GM21526 (cell line): ENCODE results near the gene AKR7A2.

Source experiments
- ATAC-seq: cut with Tn5 transposase; IDR thresholded peaks from one replicate; pipeline ENCODE4 v1.9.1; 2021; ENCODE audit warnings: moderate library complexity; ENCODE audit not compliant: unreplicated experiment, low FRiP score

AKR7A2 gene

DNA sequence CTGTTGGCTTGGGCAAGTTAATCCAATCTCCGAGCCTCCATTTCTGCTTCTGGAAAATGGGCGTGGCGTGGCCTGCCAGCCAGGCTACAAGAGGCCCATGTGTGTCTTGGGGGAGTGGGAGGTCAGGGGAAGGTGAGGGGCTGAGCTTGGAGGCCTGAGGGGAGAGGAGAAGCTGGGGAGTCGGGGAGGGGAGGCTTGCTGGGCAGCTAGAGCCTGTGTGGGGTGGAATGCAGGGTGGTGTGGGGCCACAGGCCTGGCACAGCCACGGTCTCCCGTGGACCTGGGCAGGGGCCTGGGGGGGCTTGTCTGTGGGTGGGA is 14.8 kb upstream of the AKR7A2 start:
- no peak for ATAC-seq

DNA sequence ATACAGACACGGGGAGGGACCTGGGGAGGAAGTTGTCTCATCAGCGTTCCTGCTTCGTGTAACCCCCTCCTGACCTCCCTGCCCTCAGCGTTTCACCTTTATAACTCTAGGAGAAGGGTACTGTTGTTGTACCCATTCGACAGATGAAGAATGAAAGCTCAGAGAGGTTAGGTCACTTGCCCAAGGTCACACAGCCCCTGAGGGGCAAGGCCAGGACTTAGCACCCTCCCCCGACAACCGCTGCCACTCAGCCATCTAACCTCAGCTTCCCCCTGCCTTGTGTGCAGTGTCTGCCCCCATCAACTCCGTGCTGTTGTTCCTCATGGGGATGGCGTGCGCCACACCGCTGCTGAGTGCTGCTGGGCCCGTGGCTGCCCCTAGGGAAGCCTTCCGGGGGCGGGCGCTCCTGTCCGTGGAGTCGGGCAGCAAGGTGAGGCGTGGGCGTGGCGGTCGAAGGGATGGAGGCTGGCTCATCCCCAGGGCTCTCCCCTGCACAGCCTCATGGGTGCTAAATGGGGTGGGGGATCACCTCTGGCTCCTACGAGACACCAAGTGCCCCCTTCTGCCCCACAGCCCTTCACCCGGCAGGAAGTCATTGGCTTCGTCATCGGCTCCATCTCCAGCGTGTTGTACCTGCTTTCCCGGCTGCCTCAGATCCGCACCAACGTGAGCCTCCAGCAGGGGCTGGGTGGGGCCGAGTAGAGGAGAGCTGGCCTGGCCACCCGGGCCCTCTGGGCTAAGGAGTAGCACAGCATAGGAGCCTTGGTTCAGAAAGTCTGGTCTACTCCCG is 14.2 kb upstream of the AKR7A2 start:
- no peak for ATAC-seq

DNA sequence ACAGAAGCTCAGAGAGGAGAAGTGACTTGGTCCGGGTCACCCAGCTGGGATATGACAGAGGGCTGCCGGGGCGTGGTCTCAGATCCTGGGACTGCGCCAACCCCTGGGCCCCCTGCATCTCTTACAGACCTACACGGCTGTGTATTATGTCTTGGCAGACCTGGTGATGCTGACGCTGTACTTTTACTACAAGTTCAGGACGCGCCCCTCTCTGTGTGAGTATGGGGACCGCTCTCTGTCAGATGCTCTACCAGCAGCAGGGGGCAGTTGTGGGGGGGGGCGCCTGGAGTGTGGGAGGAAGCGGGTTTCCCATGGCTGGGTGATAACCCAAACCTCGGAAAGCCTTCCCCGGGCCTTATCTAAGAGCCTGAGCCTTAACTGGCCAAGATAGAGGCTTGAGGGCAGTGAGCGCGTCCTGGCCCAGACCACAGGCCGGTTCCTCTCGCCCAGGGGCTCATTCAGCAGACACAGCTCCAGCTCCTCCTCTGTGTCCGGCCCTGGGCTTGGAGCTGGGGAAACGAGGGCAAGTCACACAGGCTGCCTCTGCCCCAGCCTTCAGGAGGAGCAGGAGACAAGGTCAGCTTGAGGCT is 13.5 kb upstream of the AKR7A2 start:
- no peak for ATAC-seq

DNA sequence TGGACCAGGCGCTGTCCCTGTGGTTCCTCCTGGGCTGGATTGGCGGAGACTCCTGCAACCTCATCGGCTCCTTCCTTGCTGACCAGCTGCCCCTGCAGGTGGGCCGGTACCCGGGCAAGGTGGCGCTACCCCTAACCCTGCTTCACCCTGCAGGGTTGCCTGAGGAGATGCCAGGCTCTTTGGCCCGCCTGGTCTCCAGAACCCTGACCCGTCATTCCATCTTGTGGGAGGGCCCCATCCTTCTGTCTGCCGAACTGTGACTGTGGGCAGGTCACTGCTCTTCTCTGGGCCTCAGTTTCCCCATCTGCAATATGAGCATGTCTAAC is 12.7 kb upstream of the AKR7A2 start:
- no peak for ATAC-seq

DNA sequence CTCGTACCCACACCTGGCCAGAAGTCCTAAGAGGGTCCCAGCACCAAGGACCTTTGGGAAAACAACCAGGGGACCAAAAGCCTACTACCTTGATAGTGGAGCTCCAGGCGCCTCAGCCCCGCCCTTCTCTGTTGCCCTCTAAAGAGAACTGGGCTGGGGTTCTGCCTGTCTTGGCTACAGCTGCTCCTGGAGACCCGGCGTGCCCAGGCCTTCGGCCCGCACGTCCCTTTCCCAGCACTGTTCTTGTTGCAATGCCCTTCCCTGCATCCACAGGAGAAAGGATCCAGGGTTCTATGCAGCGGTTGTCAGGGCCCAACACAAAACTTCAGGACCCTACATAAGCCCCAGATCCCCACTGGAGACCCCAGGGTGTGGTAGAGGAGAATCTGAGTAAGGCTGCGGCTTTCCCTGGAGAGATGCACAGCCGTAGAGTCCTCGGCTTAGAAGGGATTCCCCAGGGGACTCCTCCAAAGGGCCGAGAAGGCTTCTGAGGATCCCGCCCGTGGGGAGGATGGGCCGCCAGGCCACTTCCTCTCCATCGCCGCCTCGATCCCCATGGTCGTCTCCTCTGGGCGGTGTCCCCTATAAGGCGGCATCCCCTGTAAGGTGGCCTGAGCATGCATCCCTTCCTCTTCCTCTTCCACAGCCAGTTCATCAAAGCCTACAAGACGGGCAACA is 12.2 kb upstream of the AKR7A2 start:
- ATAC-seq: no peak

DNA sequence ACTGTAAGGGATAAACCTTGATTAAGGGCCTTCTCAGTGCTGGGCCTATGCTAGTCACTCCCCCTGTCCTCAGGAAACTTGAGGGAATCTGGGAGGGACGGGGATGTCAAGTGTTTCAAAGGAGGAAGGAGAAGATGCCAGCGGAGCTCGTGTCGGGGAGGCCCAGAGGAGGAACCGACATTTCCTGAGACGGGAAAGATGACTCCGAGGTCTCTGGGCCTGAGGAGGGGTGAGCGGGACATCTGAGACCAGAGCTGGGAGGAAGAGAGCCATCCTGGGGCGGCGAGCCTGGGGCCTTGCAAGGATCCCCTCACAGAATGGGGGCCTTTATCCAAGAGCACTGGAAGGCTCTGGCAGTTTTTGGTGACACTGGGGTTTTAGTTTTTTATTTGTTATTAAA is 10.5 kb upstream of the AKR7A2 start:
- no peak for ATAC-seq

DNA sequence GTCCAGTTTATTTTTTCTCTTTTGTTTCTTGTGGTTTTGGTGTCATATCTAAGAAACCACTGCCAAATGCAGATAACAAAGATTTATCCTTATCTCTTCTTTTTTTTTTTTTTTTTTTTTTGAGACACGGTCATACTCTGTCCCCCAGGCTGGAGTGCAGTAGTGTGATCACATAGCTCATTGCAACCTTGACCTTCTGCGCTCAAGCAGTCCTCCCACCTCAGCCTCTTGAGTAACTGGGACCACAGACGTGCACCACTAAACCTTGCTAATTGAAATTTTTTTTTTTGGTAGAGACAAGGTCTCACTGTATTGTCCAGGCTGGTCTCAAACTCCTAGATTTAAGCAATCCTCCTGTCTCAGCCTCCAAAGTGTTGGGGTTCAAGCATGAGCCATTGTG is 9.1 kb upstream of the AKR7A2 start:
- no peak for ATAC-seq

DNA sequence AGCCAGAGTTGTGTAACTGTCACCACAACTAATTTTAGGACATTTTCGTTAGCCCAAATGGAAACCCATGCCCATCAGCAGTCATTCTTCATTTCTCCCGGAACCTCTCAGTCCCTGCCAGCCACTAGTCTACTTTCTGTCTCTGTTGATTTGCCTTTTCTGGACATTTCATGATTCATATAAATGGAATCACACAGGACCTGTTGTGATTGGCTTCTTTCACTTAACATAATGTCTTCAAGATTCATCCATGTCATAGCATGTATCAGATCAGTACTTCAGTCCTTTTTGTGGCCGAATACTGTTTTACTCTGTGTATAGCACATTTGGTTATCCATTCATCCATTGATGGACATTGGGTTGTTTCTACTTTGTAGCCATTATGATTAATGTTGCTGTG is 7.3 kb upstream of the AKR7A2 start:
- no peak for ATAC-seq

DNA sequence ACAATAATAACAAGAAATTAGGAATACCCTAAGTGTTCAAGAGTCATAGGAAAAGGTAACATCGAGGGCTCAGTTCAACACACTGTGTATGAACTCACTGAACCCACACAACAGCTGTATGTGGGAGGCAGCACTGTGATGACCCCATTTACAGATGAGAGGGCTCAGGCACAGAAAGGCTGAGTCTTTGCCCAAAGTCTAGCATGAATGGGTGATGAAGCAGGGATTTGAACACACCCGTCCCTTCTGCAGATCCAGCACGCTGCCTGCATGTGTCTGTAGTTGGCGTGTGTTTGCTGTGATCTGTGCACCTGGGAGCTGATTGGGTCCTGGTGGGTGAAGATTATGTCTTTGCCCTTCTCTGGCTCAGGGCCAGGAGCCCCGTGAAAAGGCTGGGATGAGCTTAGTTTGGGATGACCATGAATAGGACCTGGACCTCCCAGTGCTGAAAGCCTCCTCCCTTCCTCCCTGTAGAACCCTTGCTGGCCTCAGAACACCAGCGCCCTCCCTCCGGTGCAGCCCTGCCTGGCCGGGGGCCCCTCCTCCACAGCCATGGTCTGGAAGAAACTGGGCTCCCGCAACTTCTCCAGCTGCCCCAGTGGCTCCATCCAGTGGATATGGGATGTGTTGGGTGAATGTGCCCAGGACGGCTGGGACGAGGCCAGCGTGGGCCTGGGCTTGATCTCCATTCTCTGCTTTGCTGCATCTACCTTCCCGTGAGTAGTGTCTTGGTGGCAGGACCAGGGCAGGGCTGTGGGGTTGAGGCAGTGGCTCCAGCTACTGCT is 5.4 kb upstream of the AKR7A2 start:
- ATAC-seq: no peak

DNA sequence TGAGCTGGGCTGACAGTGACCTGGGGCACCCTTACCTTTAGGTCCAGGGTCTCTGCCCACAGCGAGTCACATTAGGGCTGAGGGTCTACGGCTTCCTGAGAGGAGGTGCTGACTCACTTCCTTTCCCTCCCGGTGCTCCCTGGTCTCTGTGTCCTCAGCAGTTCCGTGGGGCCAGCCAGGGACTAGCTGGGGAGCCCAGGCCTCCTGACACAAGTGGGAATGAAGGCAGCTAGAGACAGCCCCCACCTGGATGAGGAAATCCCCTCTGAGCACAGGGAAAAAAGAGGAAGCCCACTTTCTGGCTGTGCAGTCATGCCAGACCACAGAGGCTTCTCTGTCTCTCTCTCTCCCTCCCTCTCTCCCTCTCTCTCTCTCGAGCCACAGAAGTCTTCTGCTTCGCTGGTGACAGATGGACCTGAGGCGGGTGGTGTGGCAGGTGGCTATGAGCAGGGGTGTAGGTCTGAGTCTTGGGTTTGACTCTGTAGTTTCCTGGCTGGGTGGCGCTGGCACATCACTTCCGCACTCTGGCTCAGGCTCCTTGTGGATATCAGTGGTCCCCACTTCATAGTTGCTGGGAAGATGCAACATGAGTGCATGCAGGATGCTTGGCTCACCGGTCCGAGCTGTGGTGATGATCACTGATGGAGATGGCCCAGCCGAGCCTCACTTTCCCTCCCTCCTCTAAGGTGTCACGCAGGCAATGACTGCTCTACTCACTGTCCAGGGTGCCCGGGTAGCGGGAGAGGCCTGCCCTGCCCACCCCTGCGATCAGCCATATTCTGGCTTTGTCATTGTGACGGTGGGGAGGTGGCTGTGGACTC is 3.6 kb upstream of the AKR7A2 start:
- ATAC-seq: no peak

DNA sequence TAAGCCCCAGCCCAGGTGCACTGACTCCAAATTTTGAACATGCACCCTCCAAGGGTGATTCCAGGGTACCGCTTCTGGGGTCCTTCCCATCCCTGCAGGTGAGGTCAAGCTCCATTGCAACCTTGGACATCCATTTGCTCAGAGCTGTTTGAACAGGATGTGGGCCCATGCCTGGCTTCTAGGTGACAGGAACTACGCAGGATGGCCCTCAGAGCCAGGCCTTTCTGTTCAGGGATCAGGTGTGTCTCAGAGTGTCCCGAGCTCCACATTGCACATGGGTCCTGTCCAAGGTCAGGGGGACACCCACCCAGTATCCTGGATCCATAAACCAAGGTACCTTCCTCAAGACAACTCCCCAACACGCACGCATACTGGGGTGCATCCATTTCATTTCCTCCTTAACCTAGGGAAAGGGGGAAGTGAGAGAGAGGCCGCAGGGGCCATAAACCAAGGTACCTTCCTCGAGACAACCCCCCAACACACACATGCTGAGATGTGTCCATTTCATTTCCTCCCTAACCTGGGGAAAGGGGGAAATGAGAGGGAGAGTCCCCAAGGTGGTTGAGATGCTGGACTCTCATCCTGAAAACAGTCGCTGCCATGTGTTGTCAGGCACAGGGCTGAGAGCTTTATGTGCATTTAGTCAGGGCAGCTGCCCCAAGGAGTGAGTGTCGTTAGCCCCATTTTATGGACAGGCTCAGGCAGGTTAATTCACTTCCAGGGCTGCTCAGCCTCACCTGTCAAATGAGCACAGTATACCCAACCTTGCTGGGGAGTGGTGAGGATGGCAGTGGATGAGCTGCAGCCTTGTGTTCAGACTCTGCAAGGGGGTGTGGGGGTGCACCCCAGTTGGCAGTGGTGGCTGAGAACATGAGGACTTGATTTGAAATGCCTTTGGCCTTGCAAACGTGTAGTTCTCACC is 2.3 kb upstream of the AKR7A2 start:
- no peak for ATAC-seq

DNA sequence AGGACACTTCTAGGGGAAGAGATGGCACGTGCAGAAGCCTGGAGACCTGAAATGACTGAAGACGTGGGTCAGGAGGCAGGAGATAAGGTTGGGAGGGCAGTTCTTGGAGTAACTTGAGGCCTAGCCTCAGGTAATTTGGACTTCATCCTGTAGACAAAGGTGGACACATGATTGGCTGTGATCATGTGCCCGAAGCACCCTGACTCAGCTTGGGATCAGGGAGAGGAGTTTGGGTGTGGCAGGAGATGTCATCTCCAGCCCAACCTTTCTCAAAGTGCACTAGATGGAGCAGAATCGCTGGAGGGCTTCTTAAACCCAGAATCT is 1.7 kb upstream of the AKR7A2 start:
- no peak for ATAC-seq

DNA sequence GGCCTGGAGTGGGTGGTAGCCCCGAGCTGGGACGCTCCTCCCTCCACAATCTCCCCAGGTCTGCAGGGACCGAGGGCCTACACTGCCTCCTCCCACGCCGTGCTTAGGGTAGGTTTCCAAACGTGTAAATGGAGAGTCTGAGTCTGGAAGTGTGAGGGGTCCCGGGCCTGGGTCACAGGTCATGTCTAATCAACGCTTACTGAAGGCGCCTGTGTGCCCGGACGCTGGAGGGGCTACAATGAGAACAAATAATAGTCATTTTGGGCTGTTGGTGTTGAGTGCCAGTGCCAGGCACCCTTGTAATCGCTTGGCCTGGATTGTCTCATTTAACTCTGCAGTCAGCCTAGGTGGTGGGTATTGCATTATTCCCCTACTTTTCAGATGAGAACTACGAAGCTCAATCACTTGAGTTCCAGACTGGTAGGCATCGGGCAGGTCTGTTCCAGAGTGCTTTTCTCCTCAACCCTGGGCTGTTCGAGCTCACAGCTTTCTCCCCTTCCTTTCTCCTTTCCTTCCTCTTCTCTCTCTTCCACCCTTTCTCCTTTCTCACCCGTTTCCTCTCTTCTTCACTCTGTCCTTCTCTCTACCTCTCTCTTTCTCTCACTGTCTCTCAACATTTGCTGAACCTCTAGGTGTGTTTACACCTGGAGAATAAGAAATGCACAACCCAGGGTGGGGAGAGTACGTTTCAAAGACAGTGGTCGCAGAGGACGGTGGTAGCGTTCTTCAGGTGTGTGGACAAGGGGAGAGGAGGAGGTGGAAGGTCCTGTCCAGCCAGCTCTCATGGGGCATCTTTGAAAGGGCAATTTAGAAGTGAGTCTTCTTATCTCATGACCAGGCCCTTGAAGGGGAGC is 1.1 kb upstream of the AKR7A2 start:
- ATAC-seq: no peak

DNA sequence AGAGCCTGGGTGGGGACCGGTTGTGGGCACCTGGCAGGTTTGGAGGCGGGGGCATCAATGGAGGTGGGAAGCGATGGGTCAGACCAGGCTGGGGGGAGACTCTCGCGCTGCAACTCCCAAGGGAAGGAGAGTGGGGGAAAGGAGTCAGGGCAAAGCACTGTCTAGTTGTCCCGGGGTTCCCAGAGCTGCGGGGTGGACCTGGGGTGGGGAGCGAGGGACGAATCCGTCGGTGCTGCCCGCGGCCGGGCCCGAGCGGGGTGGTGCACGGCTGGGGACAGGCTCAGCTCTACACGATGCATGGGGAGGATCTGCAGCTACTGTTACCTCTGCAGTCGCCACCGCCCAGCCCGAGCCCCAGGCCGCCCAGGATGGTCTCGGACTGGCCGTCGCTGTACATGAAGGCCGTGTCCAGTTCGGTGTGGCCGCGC is 427 bp downstream of the AKR7A2 start:
- no peak for ATAC-seq

DNA sequence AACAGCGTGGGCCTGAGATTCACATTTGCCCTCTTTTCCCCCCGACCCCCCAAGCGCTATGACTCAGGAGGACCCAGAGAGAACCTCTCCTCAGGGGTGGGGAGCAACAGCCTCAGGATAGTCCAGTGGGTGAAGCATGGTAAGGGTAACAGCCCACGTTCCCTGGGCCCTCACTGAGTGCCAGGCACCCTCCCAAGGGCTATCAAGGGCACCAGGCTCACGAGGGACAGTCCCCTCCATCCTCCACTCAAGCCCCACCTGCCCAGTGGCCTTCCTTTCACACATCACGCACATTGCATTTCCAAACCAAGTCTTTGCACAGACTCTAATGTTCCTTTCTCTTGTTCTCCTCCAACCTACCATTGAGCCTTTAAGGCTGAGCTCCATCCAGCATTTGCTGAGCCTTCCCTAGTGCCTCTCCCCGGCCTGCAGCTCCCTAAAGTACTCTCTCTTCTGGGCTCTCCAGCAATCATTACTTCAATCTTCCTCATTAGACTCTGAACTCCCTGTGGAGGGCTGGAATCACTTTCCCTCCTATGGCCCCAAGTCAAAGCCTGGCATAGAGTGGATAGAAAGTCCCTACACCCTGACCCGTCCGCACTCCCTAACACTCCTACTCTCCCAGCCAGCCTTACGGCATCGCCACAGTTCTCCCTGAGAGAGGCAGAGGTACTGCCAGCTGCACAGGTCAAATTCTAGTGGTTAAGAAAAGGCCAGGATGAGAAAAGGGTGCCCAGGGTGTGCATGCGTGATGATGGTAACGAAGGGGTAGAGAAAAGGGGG is 1.0 kb downstream of the AKR7A2 start:
- ATAC-seq: no peak

DNA sequence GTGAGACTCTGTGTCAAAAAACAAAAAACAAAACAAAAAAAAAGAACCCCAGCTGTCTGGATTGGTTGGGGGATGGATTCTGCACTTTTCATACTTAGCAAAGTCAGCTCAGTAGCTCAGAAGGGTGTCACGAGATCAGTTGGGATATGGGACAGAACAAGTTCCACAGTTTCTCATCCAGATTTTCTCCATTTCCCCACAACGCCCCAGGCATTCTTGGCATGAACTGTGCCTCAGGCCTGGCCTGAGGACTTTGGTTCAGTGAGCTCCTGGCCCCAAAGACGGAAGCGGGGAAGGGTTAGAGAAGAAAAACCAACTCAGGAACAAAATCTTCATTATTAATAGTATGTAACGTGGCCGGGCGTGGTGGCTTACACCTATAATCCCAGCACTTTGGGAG is 1.9 kb downstream of the AKR7A2 start:
- ATAC-seq: no peak

DNA sequence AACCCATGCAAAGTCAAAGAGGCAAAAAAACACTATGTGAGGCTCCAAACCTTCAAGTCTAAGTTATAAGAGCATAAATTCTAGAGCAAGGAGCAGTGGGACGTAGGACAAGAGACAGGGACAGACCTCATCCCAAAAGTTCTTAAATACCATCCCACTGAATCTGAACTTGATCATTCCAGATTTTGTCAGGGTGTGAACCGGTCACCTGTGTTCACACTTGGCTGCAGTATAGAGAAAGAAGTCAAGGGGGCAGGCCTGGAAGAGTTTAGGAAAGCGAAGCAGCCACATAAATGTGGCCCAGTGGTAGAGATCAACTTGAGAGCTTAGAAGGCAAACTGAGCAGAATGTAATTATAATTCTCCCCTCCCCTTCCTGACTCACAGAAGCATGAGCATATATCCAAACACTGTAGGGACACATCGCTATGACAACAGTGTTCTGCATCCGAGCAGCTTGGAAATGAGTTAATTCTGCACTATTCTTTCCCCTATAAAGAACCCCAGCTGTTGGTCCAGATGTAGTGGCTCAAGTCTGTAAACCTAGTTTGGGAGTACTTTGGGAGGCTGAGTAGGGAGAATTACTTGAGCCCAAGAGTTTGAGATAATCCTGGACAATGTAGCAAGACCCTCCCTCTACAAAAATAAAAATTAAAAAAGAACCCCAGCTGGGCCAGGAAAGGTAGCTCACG is 2.7 kb downstream of the AKR7A2 start:
- ATAC-seq: no peak
